ENCODE data around the gene SLC11A2.

- no peak for TF ChIP-seq CTCF (IDR thresholded peaks at IDR 0.05; ENCODE audit: poor library complexity)
- TF ChIP-seq EZH2 (IDR thresholded peaks at IDR 0.05; ENCODE audit: borderline replicate concordance) = no peak
- TF ChIP-seq EZH2phosphoT487 (IDR thresholded peaks at IDR 0.05; ENCODE audit: low read depth, severe bottlenecking, unreplicated experiment) = no peak
Observed at GRCh38 chr12:51065530-51065929, 39.3 kb upstream of the SLC11A2 start.
